HepG2 (cell line): ENCODE results near the gene KCND3. TPM values are rescaled to one million over a fixed set of nuclear protein-coding genes. Genes with fewer than 3 reads are reported as not detected.

Experiments used
- ATAC-seq: fragments of 200-7000 bp; cut with Tn5 transposase; 3 replicates; pipeline ENCODE4 v1.9.1; 2020; ENCODE audit warnings: mild to moderate bottlenecking, moderate library complexity
- BruUV-seq: library from RNA; stranded (reverse); fragments of 400-500 nt; replicated peaks from 2 replicates; lab custom pipeline; 2021; lab: Mats Ljungman, UMichigan
- CTCF ChIA-PET: fragments of 300-600 bp; formaldehyde crosslinking; extraction: SDS; loops from one replicate; lab custom pipeline; 2021; ENCODE audit warnings: low total read pairs, inconsistent platforms, low intra/inter-chr PET ratio; lab: Yijun Ruan, JAX
- POLR2A ChIA-PET: fragments of 350-600 bp; sonication (Branson Sonifier 250); formaldehyde crosslinking; loops from one replicate; lab custom pipeline; 2020; ENCODE audit warnings: antibody characterized with exemption, inconsistent platforms; lab: Yijun Ruan, JAX
- DNase-seq: peaks from one replicate; pipeline ENCODE4 v3.0.0-alpha.2; 2015; ENCODE audit warnings: low spot score
- FAIRE-seq: peaks from 3 replicates; lab custom pipeline; 2011; peaks lifted over from hg19 to GRCh38; lab: Jason Lieb, UNC
- H2AFZ ChIP-seq: one replicate; pipeline ENCODE4 v1.6.1; 2011; ENCODE audit warnings: low read length, inconsistent platforms
- H3K27ac ChIP-seq: fragments of 300-600 bp; 3 replicates; pipeline ENCODE4 v1.8.0; 2011; ENCODE audit warnings: mixed run types, mild to moderate bottlenecking, mixed read lengths, low read length, inconsistent platforms; ENCODE audit not compliant: insufficient read depth; ENCODE audit errors: extremely low read length
- H3K27me3 ChIP-seq, 2 experiments: fragments of 200-600 bp in 1 of 2; 2 replicates in 1 of 2; 3 replicates in 1 of 2; pipeline versions ENCODE4 v1.6.0 to v1.8.0; 2011; ENCODE audit warnings: low read length in 2 of 2, mild to moderate bottlenecking in 2 of 2, moderate library complexity in 2 of 2, inconsistent platforms in 1 of 2; ENCODE audit not compliant: insufficient read depth in 2 of 2, control insufficient read depth in 1 of 2
- H3K36me3 ChIP-seq, 2 experiments: fragments of 200-600 bp in 1 of 2; replicated peaks in 1 of 2; 2 replicates in 1 of 2; 3 replicates in 1 of 2; pipeline versions ENCODE4 v1.5.1 to v1.8.0; 2011; ENCODE audit warnings: low read length in 2 of 2, inconsistent platforms in 1 of 2; ENCODE audit not compliant: insufficient read depth in 2 of 2, control insufficient read depth in 1 of 2
- H3K4me1 ChIP-seq: 2 replicates; pipeline ENCODE4 v1.5.1; 2012; ENCODE audit warnings: low read length, inconsistent platforms; ENCODE audit not compliant: insufficient read depth
- H3K4me2 ChIP-seq: 2 replicates; pipeline ENCODE4 v1.6.0; 2011; ENCODE audit warnings: low read depth, low read length, inconsistent platforms
- H3K4me3 ChIP-seq, 3 experiments: fragments of 200-600 bp in 1 of 3; sonication (generic), shearing (Covaris generic) in 1 of 3; replicated peaks in 1 of 3; 2 replicates each; pipeline ENCODE4 v1.5.1; 2011 to 2016; ENCODE audit warnings: low read length in 3 of 3, inconsistent platforms in 2 of 3, low read depth in 2 of 3, mild to moderate bottlenecking in 2 of 3, control low read depth in 1 of 3, mixed read lengths in 1 of 3; ENCODE audit not compliant: insufficient read depth in 1 of 3
- H3K79me2 ChIP-seq: one replicate; pipeline ENCODE4 v1.6.1; 2011; ENCODE audit warnings: low read length, inconsistent platforms; ENCODE audit not compliant: insufficient read depth
- H3K9ac ChIP-seq: 2 replicates; pipeline ENCODE4 v1.6.0; 2011; ENCODE audit warnings: mild to moderate bottlenecking, low read depth, low read length, inconsistent platforms; ENCODE audit not compliant: insufficient read depth
- H3K9me3 ChIP-seq: 2 replicates; pipeline ENCODE4 v1.5.1; 2012; ENCODE audit warnings: mild to moderate bottlenecking, low read length
- H4K20me1 ChIP-seq: 2 replicates; pipeline ENCODE4 v1.6.0; 2011; ENCODE audit warnings: inconsistent platforms, mild to moderate bottlenecking, low read length, moderate library complexity; ENCODE audit not compliant: insufficient read depth
- CAMTA2 ChIP-seq: sonication (generic); formaldehyde crosslinking; IDR thresholded peaks from 2 replicates; pipeline ENCODE4 v1.4.0; 2020; ENCODE audit warnings: mild to moderate bottlenecking, missing genetic modification reagents, borderline replicate concordance
- CENPBD1 ChIP-seq: sonication (generic); formaldehyde crosslinking; IDR thresholded peaks from 2 replicates; pipeline ENCODE4 v1.8.0; 2022; ENCODE audit warnings: missing genetic modification reagents, low read depth, mild to moderate bottlenecking, borderline replicate concordance
- CREB3 ChIP-seq: sonication (generic); formaldehyde crosslinking; IDR thresholded peaks from 2 replicates; pipeline ENCODE4 v1.5.0; 2020; ENCODE audit warnings: missing genetic modification reagents
- FOXA1 ChIP-seq, 2 experiments: fragments of 450-650 bp in 1 of 2; sonication (generic) in 1 of 2; formaldehyde crosslinking in 1 of 2; IDR thresholded peaks; 2 replicates each; pipeline versions ENCODE4 v1.4.0 to v1.6.1; 2016 to 2020; ENCODE audit warnings: missing genetic modification reagents in 1 of 2
- HMGA1 ChIP-seq: sonication (generic); formaldehyde crosslinking; conservative IDR thresholded peaks from 2 replicates; pipeline ENCODE4 v1.4.0; 2020; ENCODE audit warnings: missing genetic modification reagents
- JUND ChIP-seq: sonication (generic); formaldehyde crosslinking; IDR thresholded peaks from 2 replicates; pipeline ENCODE4 v1.8.0; 2022; ENCODE audit warnings: mild to moderate bottlenecking, missing genetic modification reagents
- MIER2 ChIP-seq: IDR thresholded peaks from 2 replicates; pipeline ENCODE4 v1.6.1; 2016; ENCODE audit warnings: missing biosample characterization, missing genetic modification reagents
- RNF2 ChIP-seq: fragments of 450-650 bp; conservative IDR thresholded peaks from 2 replicates; pipeline ENCODE4 v1.6.1; 2016; ENCODE audit warnings: low read depth
- ZBTB1 ChIP-seq: sonication (generic); formaldehyde crosslinking; IDR thresholded peaks from 2 replicates; pipeline ENCODE4 v1.4.0; 2020; ENCODE audit warnings: missing genetic modification reagents, borderline replicate concordance
- ZNF18 ChIP-seq: sonication (generic); formaldehyde crosslinking; IDR thresholded peaks from 2 replicates; pipeline ENCODE4 v1.8.0; 2022; ENCODE audit warnings: mild to moderate bottlenecking, missing genetic modification reagents; ENCODE audit not compliant: insufficient replicate concordance
- ZNF207 ChIP-seq: fragments of 450-650 bp; IDR thresholded peaks from 2 replicates; pipeline ENCODE4 v1.6.1; 2016; ENCODE audit warnings: antibody characterized with exemption, borderline replicate concordance
- ZNF253 ChIP-seq: sonication (generic); formaldehyde crosslinking; IDR thresholded peaks from 2 replicates; pipeline ENCODE4 v1.8.0; 2022; ENCODE audit warnings: mild to moderate bottlenecking, missing genetic modification reagents, borderline replicate concordance
- ZNF367 ChIP-seq: sonication (generic); formaldehyde crosslinking; IDR thresholded peaks from 2 replicates; pipeline ENCODE4 v1.4.0; 2020; ENCODE audit warnings: missing genetic modification reagents, borderline replicate concordance
- ZNF546 ChIP-seq: sonication (generic); formaldehyde crosslinking; conservative IDR thresholded peaks from 2 replicates; pipeline ENCODE4 v1.8.1; 2023; ENCODE audit warnings: mild to moderate bottlenecking, missing genetic modification reagents
- ZNF761 ChIP-seq: sonication (generic); formaldehyde crosslinking; conservative IDR thresholded peaks from 2 replicates; pipeline ENCODE4 v1.4.0; 2020; ENCODE audit warnings: mild to moderate bottlenecking, missing genetic modification reagents
- ZNF792 ChIP-seq: IDR thresholded peaks from 2 replicates; pipeline ENCODE4 v1.6.1; 2016
- WGBS: methylation state at CpG from one replicate; pipeline ENCODE4 v1.1.6; 2017; ENCODE audit warnings: low lambda C conversion rate; 5-methylcytosine and 5-hydroxymethylcytosine counted together
- in situ Hi-C: cut with HindIII; loops from 2 replicates; pipeline ENCODE4 v1.10.0; 2017; ENCODE audit warnings: low pct_unique_long_range_greater_than_20kb; ENCODE audit not compliant: extremely low pct_ligation_motif_present
- intact Hi-C: fragments of 100-400 bp; cut with micrococcal nuclease; formaldehyde crosslinking; loops from one replicate; pipeline ENCODE4 v1.10.0; 2022; ENCODE audit not compliant: unreplicated experiment
- polyA plus RNA-seq, 8 experiments: library from polyadenylated mRNA; depleted of rRNA in 3 of 8; stranded (reverse) in 7 of 8; unstranded in 1 of 8; fragments of >200 nt; fragmentation: Illumina TruSeq in 4 of 8; extraction: Trizol in 4 of 8; gene quantifications; 2 replicates each; pipeline versions ENCODE4 v1.2.1 to v1.2.3, GENCODE V29; 2011 to 2016; ENCODE audit warnings: low read depth in 4 of 8, missing spikeins in 1 of 8, mixed read lengths in 1 of 8; ENCODE audit not compliant: insufficient read depth in 1 of 8
- total RNA-seq, 5 experiments: library from RNA; depleted of rRNA; stranded (reverse); fragments of >200 nt; fragmentation: Illumina TruSeq; extraction: Trizol; gene quantifications; 2 replicates each; pipeline ENCODE4 v1.2.3, GENCODE V29; 2016; ENCODE audit warnings: low read depth in 1 of 5

Gene KCND3
- total and polyA plus RNA-seq, 2 of the 13 experiments (the other 11 are each of a cell fraction or from before 2014, with no cell fraction given): 0.04 TPM; not detected in 1

GRCh38 chr1:111983500-111983899 lies 6.0 kb downstream of the KCND3 start:
- no peaks in the 10 kb centered on the region for H3K9me3 ChIP-seq
- ATAC-seq: no peak
- CTCF ChIA-PET: no interaction called here
- no peaks in the 10 kb centered on the region for H4K20me1 ChIP-seq
- peaks cover 0 to 19% of the 10 kb centered on the region in 2 experiments; a peak in 3 of 5 replicates for H3K27me3 ChIP-seq
- no TSS peak for BruUV-seq
- 51% methylated on average over 8 of the region's 8 CpGs for whole genome bisulfite sequencing
- no peak overlapping the region for H3K9ac ChIP-seq
- POLR2A ChIA-PET: no interaction called here
- DNase-seq: no peak
- FAIRE-seq: no peak
- no peaks in the 10 kb centered on the region for H3K36me3 ChIP-seq
- H3K4me2 ChIP-seq: no peak overlapping the region
- H3K79me2 ChIP-seq: no peaks in the 10 kb centered on the region
- intact Hi-C loops: no loop called here
- H3K4me3 ChIP-seq: no peak overlapping the region
- no peak for TF ChIP-seq ZNF367 (CRISPR knock-in tag)
- no peak for TF ChIP-seq RNF2
- TF ChIP-seq HMGA1: no peak
- TF ChIP-seq ZBTB1: no peak
- H2AFZ ChIP-seq: no peak overlapping the region
- peaks cover 14% of the 10 kb centered on the region for H3K4me1 ChIP-seq
- in situ Hi-C loops: no loop called here
- no peak overlapping the region for H3K27ac ChIP-seq

GRCh38 chr1:111982428-111982827 lies 7.0 kb downstream of the KCND3 start:
- in situ Hi-C loops (no loop called here), intact Hi-C loops (no loop called here)
- Histone ChIP-seq H2AFZ (no peak overlapping the region), H3K36me3 (no peaks in the 10 kb centered on the region), H3K9me3 (no peaks in the 10 kb centered on the region), H3K79me2 (no peaks in the 10 kb centered on the region), H3K9ac (no peak overlapping the region), H4K20me1 (no peaks in the 10 kb centered on the region), H3K27me3 (peaks cover 0 to 15% of the 10 kb centered on the region in 2 experiments; a peak in 2 of 5 replicates), H3K4me3 (no peak overlapping the region), H3K4me2 (no peak overlapping the region), H3K27ac (no peak overlapping the region), H3K4me1 (peaks cover 17% of the 10 kb centered on the region)
- CTCF ChIA-PET: no interaction called here
- 82% methylated on average over 16 of the region's 28 CpGs for WGBS
- POLR2A ChIA-PET: no interaction called here
- FAIRE-seq (no peak), ATAC-seq (no peak), DNase-seq (no peak)
- no TSS peak for BruUV-seq
- TF ChIP-seq FOXA1 (IDR thresholded peaks at IDR 0.05) (no peak), FOXA1 (CRISPR knock-in tag; IDR thresholded peaks at IDR 0.05) (no peak), ZNF761 (CRISPR knock-in tag) (no peak), CAMTA2 (CRISPR knock-in tag) (no peak), ZNF546 (CRISPR knock-in tag) (no peak), CENPBD1 (CRISPR knock-in tag) (no peak), ZBTB1 (no peak), ZNF207 (no peak), ZNF792 (CRISPR knock-in tag) (no peak), CREB3 (no peak), ZNF253 (CRISPR knock-in tag) (no peak), MIER2 (no peak), ZNF18 (no peak), JUND (CRISPR knock-in tag) (no peak)
